Neural progenitor cell (in vitro differentiated cells): ENCODE results near the gene APOBEC3H.

Experiments
- EZH2 ChIP-seq: fragments of 200-600 bp; sonication (generic); IDR thresholded peaks from 2 replicates; pipeline ENCODE4 v1.6.1; 2017; ENCODE audit warnings: antibody characterized with exemption, mild to moderate bottlenecking, moderate library complexity
- TF ChIP-seq, protein P1 (sequence below): fragments of 200-600 bp; sonication (generic); IDR thresholded peaks from 2 replicates; pipeline ENCODE4 v1.5.1; 2017; ENCODE audit warnings: antibody characterized with exemption, mild to moderate bottlenecking

DNA sequence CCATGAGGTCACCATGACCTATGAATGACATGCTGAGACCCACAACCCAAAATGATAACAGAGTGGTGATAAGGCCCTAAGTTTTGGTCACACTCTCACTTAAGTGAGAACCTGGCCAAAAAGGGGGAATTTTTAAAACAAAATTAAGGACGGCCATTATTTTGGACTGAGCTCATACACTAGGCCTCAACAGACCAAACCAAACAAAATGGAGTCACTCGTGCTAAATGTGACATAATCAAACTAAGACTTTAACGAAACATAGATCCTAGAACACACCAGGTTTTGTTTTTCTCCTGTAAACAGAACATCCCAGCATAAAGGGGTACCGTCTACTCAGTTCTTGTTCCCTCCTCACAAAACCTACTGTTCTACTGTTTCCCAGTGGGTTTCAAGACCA, 11.4 kb downstream of the APOBEC3H start:
- TF ChIP-seq, protein P1, sequence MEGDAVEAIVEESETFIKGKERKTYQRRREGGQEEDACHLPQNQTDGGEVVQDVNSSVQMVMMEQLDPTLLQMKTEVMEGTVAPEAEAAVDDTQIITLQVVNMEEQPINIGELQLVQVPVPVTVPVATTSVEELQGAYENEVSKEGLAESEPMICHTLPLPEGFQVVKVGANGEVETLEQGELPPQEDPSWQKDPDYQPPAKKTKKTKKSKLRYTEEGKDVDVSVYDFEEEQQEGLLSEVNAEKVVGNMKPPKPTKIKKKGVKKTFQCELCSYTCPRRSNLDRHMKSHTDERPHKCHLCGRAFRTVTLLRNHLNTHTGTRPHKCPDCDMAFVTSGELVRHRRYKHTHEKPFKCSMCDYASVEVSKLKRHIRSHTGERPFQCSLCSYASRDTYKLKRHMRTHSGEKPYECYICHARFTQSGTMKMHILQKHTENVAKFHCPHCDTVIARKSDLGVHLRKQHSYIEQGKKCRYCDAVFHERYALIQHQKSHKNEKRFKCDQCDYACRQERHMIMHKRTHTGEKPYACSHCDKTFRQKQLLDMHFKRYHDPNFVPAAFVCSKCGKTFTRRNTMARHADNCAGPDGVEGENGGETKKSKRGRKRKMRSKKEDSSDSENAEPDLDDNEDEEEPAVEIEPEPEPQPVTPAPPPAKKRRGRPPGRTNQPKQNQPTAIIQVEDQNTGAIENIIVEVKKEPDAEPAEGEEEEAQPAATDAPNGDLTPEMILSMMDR: no peak
- TF ChIP-seq EZH2: no peak
